Activated effector memory CD4-positive, alpha-beta T cell treated with anti-CD3 and anti-CD28 coated beads, Interleukin-2, amount 50 U/mL, for 16 hours (primary cell): ENCODE data around the gene OR4K15.
"Not testable (repeated sequence)": the region's sequence is repeated elsewhere in the genome, so short reads cannot be mapped to it uniquely, and the experiment has no call there.

Experiments used
- DNase-seq: peaks from one replicate; pipeline ENCODE4 v3.0.0-alpha.2; 2020

The OR4K15 gene

DNA sequence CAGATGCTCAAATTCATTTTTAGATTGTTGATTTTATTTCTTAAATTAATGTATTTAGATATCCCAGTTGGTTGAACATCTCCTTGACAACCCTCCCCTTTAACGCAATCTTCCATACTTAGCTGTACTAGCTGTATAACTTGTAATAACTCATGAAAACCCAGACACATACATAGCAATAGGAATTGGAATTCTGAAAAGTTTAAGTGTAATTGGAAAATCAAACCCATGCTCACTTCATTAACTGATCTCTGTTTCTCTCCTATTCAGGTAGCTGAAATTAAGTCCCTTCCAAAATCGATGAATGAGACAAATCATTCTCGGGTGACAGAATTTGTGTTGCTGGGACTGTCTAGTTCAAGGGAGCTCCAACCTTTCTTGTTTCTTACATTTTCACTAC, at the start of gene OR4K15:
OR4K15 (plus strand) TSS at position 301 of the 400 bp plus-strand sequence; CDS start at position 301, 0 bp downstream.
- DNase-seq = no peak

DNA sequence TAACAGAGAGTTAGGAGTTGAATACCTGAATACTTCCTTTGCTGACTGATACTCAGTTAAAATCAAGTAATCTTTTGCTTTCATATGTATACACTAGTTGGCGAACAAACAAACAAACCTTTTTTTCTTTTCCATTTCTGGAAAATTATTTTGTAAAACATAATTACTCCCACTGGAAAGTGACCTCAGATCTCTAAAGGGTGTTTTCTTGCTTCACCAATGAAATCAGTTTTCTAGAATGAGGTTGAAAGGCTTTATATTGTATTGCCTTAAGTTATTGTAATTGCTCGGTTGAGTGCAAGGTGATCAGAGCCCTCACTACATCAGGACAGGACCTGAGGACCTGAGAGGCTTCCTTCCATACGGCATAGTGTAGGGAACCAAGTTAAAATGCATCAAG, 44.8 kb upstream of the OR4K15 start, which contains the start of gene OR4K1:
OR4K1 (plus strand) TSS at position 301 of the 400 bp plus-strand sequence. CDS start 4,750 bp downstream, outside the sequence.
- DNase-seq = no peak

- no peak for DNase-seq
Observed at GRCh38 chr14:19941668-19942067, 33.7 kb upstream of the OR4K15 start.

DNA sequence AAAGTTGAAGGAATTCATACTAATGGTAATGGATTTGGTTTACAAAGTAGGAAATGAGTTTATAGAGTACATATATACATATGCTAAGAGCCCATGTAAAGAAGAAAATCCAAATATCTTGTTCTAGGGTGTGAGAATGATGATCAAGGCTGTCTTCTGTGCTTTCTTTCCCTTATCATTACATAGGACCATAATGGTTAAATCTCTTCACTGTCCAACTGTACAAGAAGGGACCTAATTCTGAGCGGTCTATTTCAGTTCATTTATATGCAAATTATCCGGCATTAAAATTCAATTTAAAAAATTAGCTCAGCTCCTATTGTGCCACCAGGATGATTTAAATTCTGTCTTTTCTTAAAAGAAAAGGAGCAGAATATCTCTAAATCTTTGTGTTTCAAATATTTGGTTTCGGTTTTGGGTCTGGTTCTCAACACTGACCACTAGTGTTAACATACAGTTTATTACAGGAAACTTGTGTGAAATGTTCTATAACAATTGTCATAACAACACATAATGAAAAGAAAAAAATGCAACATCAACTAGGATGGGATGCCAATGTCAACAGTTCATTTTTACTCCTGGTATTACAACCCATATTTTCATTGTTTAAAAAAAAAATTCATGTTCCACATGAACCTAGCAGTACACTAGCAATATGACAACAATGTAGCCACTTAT, 27.8 kb upstream of the OR4K15 start:
- DNase-seq = no peak

GRCh38 chr14:19949218-19949617, 26.2 kb upstream of the OR4K15 start:
- no peak for DNase-seq

DNA sequence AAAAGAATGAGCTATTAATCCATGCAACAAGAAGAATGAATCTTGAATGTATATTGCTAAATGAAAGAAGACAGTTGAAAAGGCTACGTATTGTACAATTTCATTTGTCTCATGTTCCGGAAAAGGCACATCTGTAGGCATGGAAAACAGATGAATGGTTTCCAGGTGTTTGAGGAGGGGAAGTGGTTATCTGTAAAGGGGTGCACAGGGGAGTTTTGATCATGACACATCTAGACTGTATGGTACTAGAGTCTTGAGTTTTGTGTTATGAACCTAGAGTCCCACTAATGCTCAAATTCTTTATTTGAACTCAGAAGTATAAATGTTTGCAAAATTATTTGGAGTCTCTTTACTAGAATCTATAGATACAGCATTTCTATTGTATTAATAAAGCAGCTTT, 5.7 kb upstream of the OR4K15 start:
- DNase-seq = not testable (repeated sequence)

GRCh38 chr14:19974844-19975243, 547 bp upstream of the OR4K15 start:
- DNase-seq = no peak

GRCh38 chr14:19993438-19993837, 18.0 kb downstream of the OR4K15 start:
- no peak for DNase-seq

- no peak for DNase-seq
Observed at GRCh38 chr14:20001863-20002262, 26.5 kb downstream of the OR4K15 start, which contains the start of gene OR4Q2. Gene OR4Q2, plus strand, starts transcription at chr14:20002163.

- DNase-seq = no peak
Observed at GRCh38 chr14:20002319-20002718, 26.9 kb downstream of the OR4K15 start.

DNA sequence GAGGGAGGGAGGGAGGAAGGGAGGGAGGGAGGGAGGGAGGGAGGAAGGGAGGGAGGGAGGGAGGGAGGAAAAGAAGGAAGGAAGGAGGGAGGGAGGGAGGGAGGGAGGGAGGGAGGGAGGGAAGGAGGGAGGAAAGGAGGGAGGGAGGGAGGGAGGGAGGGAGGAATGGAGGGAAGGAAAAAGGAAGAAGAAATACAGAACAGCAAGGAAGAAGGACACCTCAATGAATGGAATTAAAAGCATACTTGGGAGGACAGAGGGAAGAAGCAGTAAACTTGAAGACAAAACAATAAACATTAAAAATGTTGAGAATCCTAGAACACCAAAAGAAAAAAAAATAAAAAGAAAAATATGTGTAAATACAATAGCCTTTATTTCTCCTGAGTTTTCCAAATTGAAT, 32.8 kb downstream of the OR4K15 start:
- DNase-seq = no peak

DNA sequence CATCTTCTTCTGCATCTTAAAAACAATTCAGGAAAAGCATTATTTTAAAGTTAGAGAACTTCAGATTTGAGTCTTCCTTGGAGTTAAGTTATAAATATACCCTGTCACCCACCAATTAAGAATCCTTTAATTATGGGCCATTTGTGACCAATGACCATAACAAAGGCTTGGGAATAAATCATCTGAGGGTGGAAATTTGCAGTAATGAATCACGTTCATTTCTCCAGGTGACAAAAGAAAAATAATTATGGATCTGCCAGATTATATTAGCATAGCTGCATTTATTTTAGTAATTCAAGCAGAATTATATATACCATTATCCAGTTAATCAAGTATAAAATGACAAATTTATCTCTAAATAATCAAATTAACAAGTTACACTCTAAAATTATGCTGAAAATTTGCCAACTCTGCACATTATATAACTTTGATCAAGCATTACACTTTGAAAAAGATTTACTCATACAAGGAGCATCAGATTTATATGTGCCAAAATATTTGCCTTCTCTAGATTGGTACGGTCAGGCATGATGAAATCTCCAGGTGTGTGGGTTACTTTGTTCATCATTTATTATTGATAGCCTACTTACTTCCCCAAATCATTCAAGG, 44.0 kb downstream of the OR4K15 start, which contains the start of gene OR4K14:
OR4K14 (minus strand) TSS at position 51 of the 609 bp plus-strand sequence. CDS start 4,114 bp downstream, outside the sequence.
- no peak for DNase-seq
